Psoas muscle (tissue), 8 donors: ENCODE measurements around the gene KCNMA1. TPM values are rescaled to one million over a fixed set of nuclear protein-coding genes. Genes with fewer than 3 reads are reported as not detected.
"Not testable (repeated sequence)": the region's sequence is repeated elsewhere in the genome, so short reads cannot be mapped to it uniquely, and the experiment has no call there.

Experiments used
- ATAC-seq, 4 donors: fragments of 200-7000 bp; cut with Tn5 transposase; one replicate each; pipeline ENCODE4 v1.9.1; 2020; ENCODE audit warnings: moderate library complexity in 3 of 4, mild to moderate bottlenecking in 2 of 4
- DNase-seq, 2 donors: peaks; one replicate each; pipeline ENCODE4 v3.0.0-alpha.2; 2020
- H3K27ac ChIP-seq: fragments of 200-600 bp; one replicate; pipeline ENCODE4 v1.8.0; 2022
- H3K27me3 ChIP-seq, 3 donors: fragments of 200-600 bp in 1 of 3; one replicate each; pipeline versions ENCODE4 v1.6.1 to v1.8.0; 2013 to 2022; ENCODE audit warnings: low read length in 2 of 3, mild to moderate bottlenecking in 2 of 3, moderate library complexity in 1 of 3; ENCODE audit not compliant: insufficient read depth in 3 of 3
- H3K36me3 ChIP-seq, 2 donors: fragments of 200-600 bp in 1 of 2; one replicate each; pipeline versions ENCODE4 v1.6.1 to v1.8.0; 2013 to 2022; ENCODE audit warnings: low read depth in 1 of 2, mild to moderate bottlenecking in 1 of 2, moderate library complexity in 1 of 2; ENCODE audit not compliant: insufficient read depth in 1 of 2
- H3K4me1 ChIP-seq: fragments of 200-600 bp; one replicate; pipeline ENCODE4 v1.8.0; 2022
- H3K4me3 ChIP-seq: fragments of 200-600 bp; one replicate; pipeline ENCODE4 v1.8.0; 2022; ENCODE audit warnings: mild to moderate bottlenecking
- H3K9me3 ChIP-seq: fragments of 200-600 bp; one replicate; pipeline ENCODE4 v1.8.0; 2022
- WGBS, 3 donors: extraction: QIAGEN DNeasy Blood & Tissue Kit; methylation state at CpG; one replicate each; pipeline versions ENCODE4 v1.1.6 to v1.1.7; 2013; 5-methylcytosine and 5-hydroxymethylcytosine counted together
- intact Hi-C, 2 donors: fragments of 100-400 bp; cut with DNase I; formaldehyde crosslinking; loops; one replicate each; pipeline versions ENCODE4 v1.11.0 to v1.14.2; 2022
- polyA plus RNA-seq, 3 donors: library from polyadenylated mRNA; stranded (reverse); fragments of 200-250 nt; gene quantifications; one replicate each; pipeline ENCODE4 v1.2.3, GENCODE V29; 2013
- total RNA-seq, 4 donors: library from RNA; stranded (reverse); fragmentation: NEBNext Ultra II Directional in 2 of 4; extraction: Animal tissue kit (Norgen Biotek cat#: 25700) in 2 of 4; gene quantifications; one replicate each; pipeline versions ENCODE4 v1.2.1 to v1.2.4, GENCODE V29; 2021 to 2023
- TF ChIP-seq, protein P1 (sequence below): fragments of 200-600 bp; IDR thresholded peaks from one replicate; pipeline ENCODE4 v1.8.0; 2022; ENCODE audit warnings: antibody characterized with exemption
- donor health status: healthy with polysubstance abuse.
- donor health status: DM: no; HTN: no; CAD: no; lungs with moderate emphysema.
- donor health status: Bipolar disorder and iron deficiency.
- donor health status: healthy.
- donor health status: DM: yes; HTN: yes; CAD: no.
- donor health status: DM: no; HTN: no; CAD: no.
- donor health status: DM: no; HTN: no; CAD: no.
- donor health status: DM: yes; HTN: yes; CAD: no.

Gene KCNMA1
- total and polyA plus RNA-seq, 7 donors: 7.9 to 53.0 (median 41.9) TPM

DNA sequence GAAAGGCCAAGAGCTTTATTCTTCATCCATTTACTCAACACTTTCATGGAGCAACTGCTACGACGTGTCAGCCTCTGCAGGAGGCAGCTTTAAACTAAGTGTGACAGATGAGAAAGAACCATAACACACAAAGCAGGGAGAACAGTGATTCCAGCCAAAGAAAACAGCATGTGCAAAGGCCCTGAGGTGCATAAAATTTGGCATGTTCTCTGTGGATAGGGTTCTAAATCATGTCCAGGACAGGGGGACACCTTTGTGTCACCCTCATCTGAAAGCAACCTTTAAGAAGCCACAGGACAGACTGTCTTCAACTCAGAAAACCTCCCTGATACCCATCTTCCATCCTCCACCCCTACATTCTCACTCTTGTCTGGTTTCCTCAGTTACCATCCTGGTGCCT lies 116.6 kb downstream of the KCNMA1 start:
- DNase-seq: no peak
- H3K4me3 ChIP-seq: no peak overlapping the region
- no peak for ATAC-seq
- intact Hi-C loops: no loop called here
- H3K9me3 ChIP-seq: no peaks in the 10 kb centered on the region
- H3K27ac ChIP-seq: no peak overlapping the region
- no peaks in the 10 kb centered on the region for H3K27me3 ChIP-seq
- no peaks in the 10 kb centered on the region for H3K36me3 ChIP-seq
- 91 to 98% (median 96%) methylated on average over 2 of the region's 2 CpGs for WGBS, 3 donors
- peaks cover 20% of the 10 kb centered on the region for H3K4me1 ChIP-seq
- TF ChIP-seq, protein P1, sequence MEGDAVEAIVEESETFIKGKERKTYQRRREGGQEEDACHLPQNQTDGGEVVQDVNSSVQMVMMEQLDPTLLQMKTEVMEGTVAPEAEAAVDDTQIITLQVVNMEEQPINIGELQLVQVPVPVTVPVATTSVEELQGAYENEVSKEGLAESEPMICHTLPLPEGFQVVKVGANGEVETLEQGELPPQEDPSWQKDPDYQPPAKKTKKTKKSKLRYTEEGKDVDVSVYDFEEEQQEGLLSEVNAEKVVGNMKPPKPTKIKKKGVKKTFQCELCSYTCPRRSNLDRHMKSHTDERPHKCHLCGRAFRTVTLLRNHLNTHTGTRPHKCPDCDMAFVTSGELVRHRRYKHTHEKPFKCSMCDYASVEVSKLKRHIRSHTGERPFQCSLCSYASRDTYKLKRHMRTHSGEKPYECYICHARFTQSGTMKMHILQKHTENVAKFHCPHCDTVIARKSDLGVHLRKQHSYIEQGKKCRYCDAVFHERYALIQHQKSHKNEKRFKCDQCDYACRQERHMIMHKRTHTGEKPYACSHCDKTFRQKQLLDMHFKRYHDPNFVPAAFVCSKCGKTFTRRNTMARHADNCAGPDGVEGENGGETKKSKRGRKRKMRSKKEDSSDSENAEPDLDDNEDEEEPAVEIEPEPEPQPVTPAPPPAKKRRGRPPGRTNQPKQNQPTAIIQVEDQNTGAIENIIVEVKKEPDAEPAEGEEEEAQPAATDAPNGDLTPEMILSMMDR: no peak

DNA sequence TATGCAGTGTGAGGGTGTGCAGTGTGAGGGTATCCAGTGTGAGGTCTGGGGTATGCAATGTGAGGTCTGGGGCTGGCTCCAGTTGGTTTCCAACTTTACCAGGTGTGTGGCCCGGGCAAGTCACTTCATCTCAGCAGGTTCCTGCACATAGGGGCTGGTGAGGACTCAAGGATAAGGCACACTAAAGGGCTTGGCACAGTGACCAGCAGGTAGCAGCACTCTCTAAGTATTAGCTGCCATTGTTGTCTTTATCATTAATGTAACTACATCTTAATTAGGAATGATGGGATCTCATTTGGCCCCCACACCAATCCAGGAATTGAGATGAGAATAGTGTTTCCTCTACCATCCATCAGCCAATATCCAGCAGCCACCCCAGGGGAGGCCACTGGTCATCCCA lies 117.3 kb downstream of the KCNMA1 start:
- Histone ChIP-seq H3K27ac (no peak overlapping the region), H3K4me1 (peaks cover 18% of the 10 kb centered on the region), H3K4me3 (no peak overlapping the region), H3K36me3 (no peaks in the 10 kb centered on the region), H3K9me3 (no peaks in the 10 kb centered on the region), H3K27me3 (no peaks in the 10 kb centered on the region)
- DNase-seq (no peak), ATAC-seq (no peak)
- intact Hi-C loops: no loop called here
- WGBS, 3 donors: 86 to 94% (median 93%) methylated on average over 1 of the region's 1 CpG
- TF ChIP-seq, protein P1: no peak

DNA sequence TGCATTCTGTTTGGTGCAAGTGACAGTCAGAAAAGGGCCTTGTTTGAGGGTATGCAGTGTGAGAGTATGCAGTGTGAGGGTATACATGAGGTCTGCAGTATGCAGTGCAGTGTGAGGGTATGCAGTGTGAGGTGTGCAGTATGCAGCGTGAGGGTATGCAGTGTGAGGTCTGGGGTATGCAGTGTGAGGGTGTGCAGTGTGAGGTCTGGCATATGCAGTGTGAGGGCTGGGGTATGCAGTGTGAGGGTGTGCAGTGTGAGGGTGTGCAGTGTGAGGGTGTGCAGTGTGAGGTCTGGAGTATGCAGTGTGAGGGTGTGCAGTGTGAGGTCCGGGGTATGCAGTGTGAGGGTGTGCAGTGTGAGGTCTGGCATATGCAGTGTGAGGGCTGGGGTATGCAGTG lies 117.8 kb downstream of the KCNMA1 start:
- ATAC-seq, H3K36me3 ChIP-seq, DNase-seq, H3K27ac ChIP-seq, H3K9me3 ChIP-seq, H3K27me3 ChIP-seq, intact Hi-C loops, H3K4me3 ChIP-seq: not testable (repeated sequence)
- WGBS, 3 donors: 76 to 81% (median 76%) methylated on average over 2 of the region's 2 CpGs
- H3K4me1 ChIP-seq: peaks cover 17% of the 10 kb centered on the region

DNA sequence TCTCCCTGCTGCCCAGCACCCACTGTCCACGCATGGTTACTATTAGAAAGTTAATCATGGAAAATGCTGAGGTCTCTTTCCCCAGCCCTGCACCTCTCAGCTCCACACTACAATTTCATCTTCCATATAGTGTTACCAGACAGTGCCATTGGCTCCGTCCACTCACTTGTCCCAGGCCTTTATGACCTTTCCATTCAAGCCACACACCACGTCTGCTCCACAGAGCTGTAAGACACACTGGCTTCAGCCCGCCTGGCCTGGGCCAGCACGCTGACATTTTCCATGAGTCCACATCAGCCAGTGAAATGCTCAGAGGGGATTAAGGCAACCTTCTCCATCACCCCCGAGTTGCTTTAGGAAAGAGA lies 118.7 kb downstream of the KCNMA1 start:
- Histone ChIP-seq H3K4me3 (no peak overlapping the region), H3K27me3 (no peaks in the 10 kb centered on the region), H3K4me1 (peaks cover 8% of the 10 kb centered on the region), H3K36me3 (no peaks in the 10 kb centered on the region), H3K27ac (peak overlapping the region; percentile 42), H3K9me3 (no peaks in the 10 kb centered on the region)
- intact Hi-C loops: no loop called here
- no peak for DNase-seq
- TF ChIP-seq, protein P1: no peak
- 28 to 48% (median 38%) methylated on average over 6 of the region's 6 CpGs for WGBS, 3 donors
- ATAC-seq: peak in 2 of 4 donors; percentile 51 to 52

DNA sequence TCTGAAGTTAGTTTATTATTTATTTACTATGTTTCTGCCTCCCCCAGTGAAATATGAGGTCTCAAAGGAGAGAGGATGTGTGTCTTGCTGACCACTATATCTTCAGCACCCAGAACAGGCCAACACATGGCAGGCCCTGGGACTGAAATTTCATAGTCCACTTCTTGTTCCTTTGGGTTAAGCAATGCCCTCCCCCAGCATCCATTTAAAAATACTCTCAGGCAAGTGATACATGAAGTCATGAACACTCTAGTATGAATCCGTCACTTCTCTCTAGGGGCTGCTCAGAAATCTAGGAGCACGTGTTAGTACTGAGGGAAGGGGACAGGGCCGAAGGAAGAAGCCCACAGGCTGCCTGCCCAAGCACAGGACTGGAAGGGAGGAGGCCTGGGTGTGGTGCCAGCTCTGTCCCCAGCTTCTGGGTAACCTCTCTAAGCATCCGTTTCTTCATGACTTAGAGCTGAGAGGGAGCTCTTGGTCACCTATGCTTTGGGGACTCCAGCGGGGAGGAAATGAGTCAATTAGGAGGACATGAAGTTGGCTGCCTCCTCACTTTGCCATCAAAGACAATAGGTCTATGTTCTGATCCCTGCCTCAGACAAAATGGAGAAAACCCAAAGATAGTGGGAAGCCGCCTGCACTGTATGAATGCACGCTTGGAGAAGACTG lies 119.2 kb downstream of the KCNMA1 start:
- peaks cover 9% of the 10 kb centered on the region for H3K4me1 ChIP-seq
- no peak overlapping the region for H3K4me3 ChIP-seq
- DNase-seq (no peak), ATAC-seq (peak in 2 of 4 donors; percentile 39 to 65)
- peak overlapping the region; percentile 42 for H3K27ac ChIP-seq
- H3K36me3 ChIP-seq: no peaks in the 10 kb centered on the region
- H3K27me3 ChIP-seq: no peaks in the 10 kb centered on the region
- WGBS, 3 donors: 51 to 82% (median 58%) methylated on average over 7 of the region's 7 CpGs
- H3K9me3 ChIP-seq: no peaks in the 10 kb centered on the region
- intact Hi-C loops: no loop called here
- TF ChIP-seq, protein P1: no peak
